ENCODE data around the gene GALNT10.

GRCh38 chr5:154333016-154333415 is 142.5 kb downstream of the GALNT10 start:
- no peak for TF ChIP-seq BRCA1 (IDR thresholded peaks at IDR 0.05)
- TF ChIP-seq BRCA1 (CRISPR knock-in tag; IDR thresholded peaks at IDR 0.05): no peak
- TF ChIP-seq KLF10 (CRISPR knock-in tag; IDR thresholded peaks at IDR 0.05): no peak
- TF ChIP-seq FOXA3 (CRISPR knock-in tag; conservative IDR thresholded peaks at IDR 0.05 in 1 of 2, IDR thresholded peaks at IDR 0.05 in 1 of 2): no peak
- TF ChIP-seq ZNF655 (CRISPR knock-in tag; IDR thresholded peaks at IDR 0.05): no peak

Measured in K562 (cell line).